Measurements from ENCODE around the gene PYGL. TPM values are rescaled to one million over a fixed set of nuclear protein-coding genes. Genes with fewer than 3 reads are reported as not detected.

The PYGL gene
- total RNA-seq, 1 donor from 2014 or later: 21.1 TPM

- no peak overlapping the region for H3K27ac Mint-ChIP-seq (ENCODE audit: unreplicated experiment)
- no peaks in the 10 kb centered on the region for H3K9me3 Mint-ChIP-seq (ENCODE audit: unreplicated experiment)
- peaks cover 6% of the 10 kb centered on the region for H3K4me1 Mint-ChIP-seq (ENCODE audit: unreplicated experiment)
- no peak for TF ChIP-seq CTCF (IDR thresholded peaks at IDR 0.05; ENCODE audit: unreplicated experiment)
- H3K36me3 Mint-ChIP-seq (ENCODE audit: low read depth, unreplicated experiment): peaks cover 3% of the 10 kb centered on the region
- no peak for DNase-seq (ENCODE audit: low spot score)
- no peaks in the 10 kb centered on the region for H3K27me3 Mint-ChIP-seq (ENCODE audit: unreplicated experiment)
- H3K4me3 Mint-ChIP-seq (ENCODE audit: unreplicated experiment): no peak overlapping the region
Observed at GRCh38 chr14:50917449-50917848, 26.8 kb downstream of the PYGL start.

DNA sequence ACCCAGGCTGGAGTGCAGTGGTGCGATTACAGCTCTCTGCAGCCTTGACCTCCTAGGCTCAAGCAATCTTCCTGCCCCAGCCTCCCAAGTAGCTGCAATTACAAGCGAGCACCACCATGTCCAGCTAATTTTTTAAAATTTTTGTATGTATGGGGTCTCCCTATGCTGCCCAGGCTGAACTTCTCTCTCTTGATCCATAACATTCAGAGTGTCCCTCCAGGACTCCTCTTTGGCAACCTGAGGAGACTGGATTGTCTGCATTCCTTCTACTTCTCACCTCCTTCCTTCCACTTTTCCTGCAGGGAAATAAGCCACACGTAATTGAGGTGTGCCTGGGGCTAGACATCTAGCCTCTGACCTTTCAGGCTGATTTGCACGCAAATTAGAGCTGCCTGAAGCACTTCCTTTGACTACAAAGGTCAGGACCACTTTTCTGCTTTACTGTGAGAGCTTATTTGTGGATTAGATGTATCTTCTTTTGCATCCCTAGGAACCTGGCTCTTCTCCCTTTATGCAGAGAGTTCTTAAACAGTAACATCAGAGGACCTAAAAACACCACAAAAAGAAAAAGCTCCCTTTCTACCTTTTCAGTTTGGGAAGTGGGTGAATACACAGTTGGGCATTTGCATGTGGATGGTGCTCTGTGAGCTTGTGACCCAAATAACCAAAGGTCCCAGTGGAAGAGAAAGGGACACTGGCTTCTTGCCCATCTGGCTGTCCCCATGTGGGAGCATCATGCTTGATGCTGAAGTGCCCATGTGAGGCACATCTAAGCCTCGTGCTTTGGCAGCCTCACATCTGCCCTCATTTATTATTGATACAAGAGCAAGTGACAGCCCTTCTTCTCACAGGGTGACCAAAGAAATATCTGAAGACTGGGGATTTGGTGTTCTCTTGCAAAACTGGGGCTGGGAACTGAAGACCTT lies 33.5 kb downstream of the PYGL start:
- no peak for TF ChIP-seq CTCF (IDR thresholded peaks at IDR 0.05; ENCODE audit: unreplicated experiment)
- peaks cover 10% of the 10 kb centered on the region for H3K4me1 Mint-ChIP-seq (ENCODE audit: unreplicated experiment)
- H3K4me3 Mint-ChIP-seq (ENCODE audit: unreplicated experiment): no peak overlapping the region
- H3K27ac Mint-ChIP-seq (ENCODE audit: unreplicated experiment): no peak overlapping the region
- peaks cover 18% of the 10 kb centered on the region for H3K36me3 Mint-ChIP-seq (ENCODE audit: low read depth, unreplicated experiment)
- no peaks in the 10 kb centered on the region for H3K9me3 Mint-ChIP-seq (ENCODE audit: unreplicated experiment)
- no peak for DNase-seq (ENCODE audit: low spot score)
- H3K27me3 Mint-ChIP-seq (ENCODE audit: unreplicated experiment): no peaks in the 10 kb centered on the region

GRCh38 chr14:50906326-50907065 lies 37.8 kb downstream of the PYGL start:
- H3K4me1 Mint-ChIP-seq (ENCODE audit: unreplicated experiment): peaks cover 10% of the 10 kb centered on the region
- H3K36me3 Mint-ChIP-seq (ENCODE audit: low read depth, unreplicated experiment): peaks cover 21% of the 10 kb centered on the region
- H3K4me3 Mint-ChIP-seq (ENCODE audit: unreplicated experiment): no peak overlapping the region
- no peak overlapping the region for H3K27ac Mint-ChIP-seq (ENCODE audit: unreplicated experiment)
- H3K27me3 Mint-ChIP-seq (ENCODE audit: unreplicated experiment): no peaks in the 10 kb centered on the region
- DNase-seq (ENCODE audit: low spot score): no peak
- TF ChIP-seq CTCF (IDR thresholded peaks at IDR 0.05; ENCODE audit: unreplicated experiment): no peak
- no peaks in the 10 kb centered on the region for H3K9me3 Mint-ChIP-seq (ENCODE audit: unreplicated experiment)

GRCh38 chr14:50904719-50905118 lies 39.6 kb downstream of the PYGL start:
- TF ChIP-seq CTCF (IDR thresholded peaks at IDR 0.05; ENCODE audit: unreplicated experiment): no peak
- H3K27ac Mint-ChIP-seq (ENCODE audit: unreplicated experiment): no peak overlapping the region
- H3K27me3 Mint-ChIP-seq (ENCODE audit: unreplicated experiment): no peaks in the 10 kb centered on the region
- H3K9me3 Mint-ChIP-seq (ENCODE audit: unreplicated experiment): no peaks in the 10 kb centered on the region
- peaks cover 10% of the 10 kb centered on the region for H3K36me3 Mint-ChIP-seq (ENCODE audit: low read depth, unreplicated experiment)
- no peak for DNase-seq (ENCODE audit: low spot score)
- H3K4me1 Mint-ChIP-seq (ENCODE audit: unreplicated experiment): peaks cover 6% of the 10 kb centered on the region
- no peak overlapping the region for H3K4me3 Mint-ChIP-seq (ENCODE audit: unreplicated experiment)

- Mint-ChIP-seq H3K36me3 (ENCODE audit: low read depth, unreplicated experiment) (peaks cover 10% of the 10 kb centered on the region), H3K27ac (ENCODE audit: unreplicated experiment) (no peak overlapping the region), H3K4me1 (ENCODE audit: unreplicated experiment) (peaks cover 1% of the 10 kb centered on the region), H3K27me3 (ENCODE audit: unreplicated experiment) (no peaks in the 10 kb centered on the region), H3K4me3 (ENCODE audit: unreplicated experiment) (no peak overlapping the region), H3K9me3 (ENCODE audit: unreplicated experiment) (no peaks in the 10 kb centered on the region)
- no peak for DNase-seq (ENCODE audit: low spot score)
- TF ChIP-seq CTCF (IDR thresholded peaks at IDR 0.05; ENCODE audit: unreplicated experiment): no peak
Observed at GRCh38 chr14:50901361-50901760, 42.9 kb downstream of the PYGL start.
